Parathyroid adenoma (tissue), 2 donors: ENCODE data around the gene NT5DC3.

Experiments used
- H2AFZ ChIP-seq: fragments of 300-600 bp; sonication (generic); one replicate; pipeline ENCODE4 v1.7.0; 2017; ENCODE audit warnings: antibody characterized with exemption, mild to moderate bottlenecking
- H3K27ac ChIP-seq: fragments of 300-600 bp; sonication (generic); one replicate; pipeline ENCODE4 v1.7.0; 2017
- H3K27me3 ChIP-seq: fragments of 300-600 bp; sonication (generic); one replicate; pipeline ENCODE4 v1.7.0; 2017; ENCODE audit warnings: low read length; ENCODE audit not compliant: control insufficient read depth, insufficient read depth
- H3K36me3 ChIP-seq: fragments of 300-600 bp; sonication (generic); one replicate; pipeline ENCODE4 v1.7.0; 2017; ENCODE audit warnings: low read length; ENCODE audit not compliant: control insufficient read depth, insufficient read depth
- H3K4me1 ChIP-seq: fragments of 300-600 bp; sonication (generic); one replicate; pipeline ENCODE4 v1.7.0; 2017; ENCODE audit warnings: control low read depth
- H3K4me2 ChIP-seq: fragments of 300-600 bp; sonication (generic); one replicate; pipeline ENCODE4 v1.7.0; 2017; ENCODE audit warnings: low read length
- H3K4me3 ChIP-seq: fragments of 300-600 bp; sonication (generic); one replicate; pipeline ENCODE4 v1.7.0; 2017; ENCODE audit warnings: low read depth, low read length
- H3K79me2 ChIP-seq: fragments of 300-600 bp; sonication (generic); one replicate; pipeline ENCODE4 v1.7.0; 2017; ENCODE audit warnings: control low read depth
- H3K9ac ChIP-seq: fragments of 300-600 bp; sonication (generic); one replicate; pipeline ENCODE4 v1.7.0; 2017; ENCODE audit warnings: mild to moderate bottlenecking
- H3K9me3 ChIP-seq: fragments of 300-600 bp; sonication (generic); one replicate; pipeline ENCODE4 v1.7.0; 2017; ENCODE audit warnings: low read length; ENCODE audit not compliant: control insufficient read depth
- CTCF ChIP-seq: fragments of 300-600 bp; sonication (generic); IDR thresholded peaks from one replicate; pipeline ENCODE4 v1.7.0; 2017; ENCODE audit warnings: antibody characterized with exemption, mild to moderate bottlenecking
- donor health status: primary hyperparathyroidism.

NT5DC3 gene

GRCh38 chr12:103758310-103759089 lies 82.5 kb downstream of the NT5DC3 start:
- H3K79me2 ChIP-seq: no peaks in the 10 kb centered on the region
- no peaks in the 10 kb centered on the region for H3K27me3 ChIP-seq
- TF ChIP-seq CTCF: no peak
- no peak overlapping the region for H3K27ac ChIP-seq
- no peaks in the 10 kb centered on the region for H3K9me3 ChIP-seq
- H3K4me1 ChIP-seq: no peaks in the 10 kb centered on the region
- no peak overlapping the region for H3K4me3 ChIP-seq
- H3K36me3 ChIP-seq: no peaks in the 10 kb centered on the region
- H2AFZ ChIP-seq: no peak overlapping the region
- H3K9ac ChIP-seq: no peak overlapping the region
- no peak overlapping the region for H3K4me2 ChIP-seq

GRCh38 chr12:103757248-103757647 lies 83.8 kb downstream of the NT5DC3 start:
- Histone ChIP-seq H3K9me3 (no peaks in the 10 kb centered on the region), H3K27me3 (no peaks in the 10 kb centered on the region), H3K36me3 (no peaks in the 10 kb centered on the region), H3K4me2 (no peak overlapping the region), H3K79me2 (no peaks in the 10 kb centered on the region), H3K9ac (no peak overlapping the region), H3K4me1 (no peaks in the 10 kb centered on the region), H2AFZ (no peak overlapping the region), H3K4me3 (no peak overlapping the region), H3K27ac (no peak overlapping the region)
- no peak for TF ChIP-seq CTCF

- Histone ChIP-seq H3K4me1 (no peaks in the 10 kb centered on the region), H3K9me3 (no peaks in the 10 kb centered on the region), H2AFZ (no peak overlapping the region), H3K36me3 (no peaks in the 10 kb centered on the region), H3K4me3 (no peak overlapping the region), H3K9ac (no peak overlapping the region), H3K27ac (no peak overlapping the region), H3K27me3 (no peaks in the 10 kb centered on the region), H3K4me2 (no peak overlapping the region), H3K79me2 (no peaks in the 10 kb centered on the region)
- TF ChIP-seq CTCF: no peak
Observed at GRCh38 chr12:103756443-103756842, 84.6 kb downstream of the NT5DC3 start.

- Histone ChIP-seq H3K4me1 (no peaks in the 10 kb centered on the region), H3K27ac (no peak overlapping the region), H3K9me3 (no peaks in the 10 kb centered on the region), H3K36me3 (no peaks in the 10 kb centered on the region), H2AFZ (no peak overlapping the region), H3K4me3 (no peak overlapping the region), H3K27me3 (no peaks in the 10 kb centered on the region), H3K4me2 (no peak overlapping the region), H3K9ac (no peak overlapping the region), H3K79me2 (no peaks in the 10 kb centered on the region)
- no peak for TF ChIP-seq CTCF
Observed at GRCh38 chr12:103755425-103755824, 85.6 kb downstream of the NT5DC3 start.

GRCh38 chr12:103751600-103751999 lies 89.4 kb downstream of the NT5DC3 start:
- H3K36me3 ChIP-seq: no peaks in the 10 kb centered on the region
- no peak overlapping the region for H3K4me2 ChIP-seq
- H3K27me3 ChIP-seq: no peaks in the 10 kb centered on the region
- no peak overlapping the region for H3K9ac ChIP-seq
- no peak overlapping the region for H3K4me3 ChIP-seq
- no peak overlapping the region for H3K27ac ChIP-seq
- H2AFZ ChIP-seq: no peak overlapping the region
- no peaks in the 10 kb centered on the region for H3K4me1 ChIP-seq
- H3K79me2 ChIP-seq: no peaks in the 10 kb centered on the region
- no peaks in the 10 kb centered on the region for H3K9me3 ChIP-seq
- no peak for TF ChIP-seq CTCF
